Measurements from ENCODE around the gene PWP1.

- TF ChIP-seq REST (IDR thresholded peaks at IDR 0.05; ENCODE audit: insufficient read depth in 1 of 2, low read depth in 2 of 2, low read length in 2 of 2): no peak
- TF ChIP-seq POLR2AphosphoS5 (IDR thresholded peaks at IDR 0.05; ENCODE audit: low read depth, low read length): no peak
- TF ChIP-seq SIN3A (IDR thresholded peaks at IDR 0.05; ENCODE audit: borderline replicate concordance, insufficient read depth, low read length): no peak
- no peak for TF ChIP-seq TAF1 (IDR thresholded peaks at IDR 0.05; ENCODE audit: borderline replicate concordance, insufficient read depth, low read length)
- no peak for TF ChIP-seq FOXP2 (optimal IDR thresholded peaks at IDR 0.05; ENCODE audit: borderline replicate concordance, extremely low read depth, extremely low read length, insufficient read depth)
Observed at GRCh38 chr12:107655281-107656065, 30.1 kb upstream of the PWP1 start.

All from PFSK-1 (cell line).